ENCODE measurements around the gene RIOK2.

Gene RIOK2

DNA sequence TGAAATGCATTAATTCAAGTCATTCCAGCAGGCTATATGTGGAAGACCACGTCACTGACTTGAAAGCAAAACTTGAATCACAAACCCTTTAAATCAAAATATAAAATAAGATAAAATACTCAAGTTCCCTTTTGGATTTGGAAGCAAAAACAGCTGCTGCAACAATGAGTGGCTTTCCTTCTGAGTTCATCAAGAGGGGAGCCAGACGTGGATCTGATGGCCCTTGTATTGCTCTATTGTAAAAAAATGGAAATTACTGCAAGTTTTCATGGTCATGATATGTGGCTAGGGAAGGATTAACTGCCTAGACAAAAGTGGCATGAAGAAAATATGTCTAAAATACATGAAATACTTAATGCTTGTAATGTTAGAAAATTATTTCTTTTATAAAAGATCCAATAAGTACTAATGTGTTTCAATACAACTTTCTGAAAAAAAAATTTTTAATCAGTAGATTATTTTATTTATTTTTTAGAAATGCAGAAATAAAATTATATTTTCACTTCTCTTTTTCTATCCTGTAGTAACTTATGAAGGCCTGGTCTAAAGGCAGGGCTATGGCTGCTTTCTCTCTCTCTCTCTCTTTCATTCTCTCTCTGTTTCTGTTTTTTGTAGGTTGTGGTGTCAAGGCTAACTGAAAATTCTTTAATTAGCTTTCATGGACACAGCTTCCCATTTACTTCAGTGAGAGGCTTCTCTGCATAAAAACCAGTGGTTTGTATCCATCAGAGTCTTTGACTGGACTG, 64.6 kb downstream of the RIOK2 start:
- TF ChIP-seq, protein P1, sequence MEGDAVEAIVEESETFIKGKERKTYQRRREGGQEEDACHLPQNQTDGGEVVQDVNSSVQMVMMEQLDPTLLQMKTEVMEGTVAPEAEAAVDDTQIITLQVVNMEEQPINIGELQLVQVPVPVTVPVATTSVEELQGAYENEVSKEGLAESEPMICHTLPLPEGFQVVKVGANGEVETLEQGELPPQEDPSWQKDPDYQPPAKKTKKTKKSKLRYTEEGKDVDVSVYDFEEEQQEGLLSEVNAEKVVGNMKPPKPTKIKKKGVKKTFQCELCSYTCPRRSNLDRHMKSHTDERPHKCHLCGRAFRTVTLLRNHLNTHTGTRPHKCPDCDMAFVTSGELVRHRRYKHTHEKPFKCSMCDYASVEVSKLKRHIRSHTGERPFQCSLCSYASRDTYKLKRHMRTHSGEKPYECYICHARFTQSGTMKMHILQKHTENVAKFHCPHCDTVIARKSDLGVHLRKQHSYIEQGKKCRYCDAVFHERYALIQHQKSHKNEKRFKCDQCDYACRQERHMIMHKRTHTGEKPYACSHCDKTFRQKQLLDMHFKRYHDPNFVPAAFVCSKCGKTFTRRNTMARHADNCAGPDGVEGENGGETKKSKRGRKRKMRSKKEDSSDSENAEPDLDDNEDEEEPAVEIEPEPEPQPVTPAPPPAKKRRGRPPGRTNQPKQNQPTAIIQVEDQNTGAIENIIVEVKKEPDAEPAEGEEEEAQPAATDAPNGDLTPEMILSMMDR (IDR thresholded peaks at IDR 0.05), result no peak

DNA sequence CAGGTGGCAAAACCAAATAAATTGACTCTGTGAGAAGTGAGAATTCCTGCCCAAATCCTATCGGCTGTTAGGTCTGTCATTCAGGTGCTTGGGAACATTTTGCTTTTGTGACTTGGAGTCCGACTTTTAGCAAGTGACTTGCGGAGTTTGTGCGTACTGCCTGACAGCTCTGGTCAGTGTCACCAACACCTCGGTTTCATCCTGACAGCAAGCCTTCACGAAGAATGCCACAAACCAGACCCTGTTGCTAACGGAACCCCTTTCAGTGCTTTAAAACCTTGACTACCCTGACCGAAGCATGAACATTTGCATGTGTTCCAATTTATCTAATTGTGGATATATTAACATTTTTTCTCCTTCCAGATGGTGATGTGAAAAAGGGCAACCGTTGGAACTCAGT, 67.1 kb downstream of the RIOK2 start:
- TF ChIP-seq, protein P1 (IDR thresholded peaks at IDR 0.05), result no peak

DNA sequence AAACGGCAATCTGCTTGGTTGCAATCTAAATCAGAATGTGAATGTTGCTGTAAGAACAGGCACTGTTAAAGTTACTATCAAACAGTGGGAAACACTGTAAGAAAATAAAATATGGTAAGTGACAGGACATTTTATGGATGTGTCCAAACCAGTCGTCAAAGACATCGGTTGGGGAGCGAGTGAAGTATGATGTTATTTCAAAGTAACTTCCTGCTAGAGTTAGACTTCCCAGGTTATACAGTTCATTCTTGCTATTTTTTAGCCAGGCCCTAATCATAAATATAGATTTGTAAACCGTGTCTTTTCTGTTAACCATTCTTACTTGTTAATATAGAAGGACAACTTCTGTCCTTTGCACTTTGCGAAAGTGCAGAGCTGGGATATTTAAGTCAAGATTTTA, 70.8 kb downstream of the RIOK2 start:
- TF ChIP-seq, protein P1 (IDR thresholded peaks at IDR 0.05), result no peak

DNA sequence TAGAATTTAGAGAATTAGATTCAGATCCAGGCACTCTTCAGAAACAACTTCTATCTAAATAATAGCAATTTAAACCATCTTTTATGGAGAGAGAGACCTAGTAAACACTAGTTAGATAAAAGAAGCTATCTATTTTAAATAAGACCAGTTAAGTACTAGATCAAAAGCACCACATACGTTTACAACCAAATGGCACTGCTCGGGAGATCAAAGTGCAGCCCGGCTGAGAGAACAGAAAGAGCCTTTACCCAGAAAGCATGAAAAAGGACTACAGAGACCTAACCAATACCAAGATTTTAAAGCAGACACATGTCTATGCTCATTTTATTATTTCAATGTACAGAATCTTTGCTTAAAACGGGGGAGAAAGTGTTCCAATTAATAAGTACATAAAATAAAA, 71.4 kb downstream of the RIOK2 start:
- TF ChIP-seq, protein P1 (IDR thresholded peaks at IDR 0.05), result no peak

DNA sequence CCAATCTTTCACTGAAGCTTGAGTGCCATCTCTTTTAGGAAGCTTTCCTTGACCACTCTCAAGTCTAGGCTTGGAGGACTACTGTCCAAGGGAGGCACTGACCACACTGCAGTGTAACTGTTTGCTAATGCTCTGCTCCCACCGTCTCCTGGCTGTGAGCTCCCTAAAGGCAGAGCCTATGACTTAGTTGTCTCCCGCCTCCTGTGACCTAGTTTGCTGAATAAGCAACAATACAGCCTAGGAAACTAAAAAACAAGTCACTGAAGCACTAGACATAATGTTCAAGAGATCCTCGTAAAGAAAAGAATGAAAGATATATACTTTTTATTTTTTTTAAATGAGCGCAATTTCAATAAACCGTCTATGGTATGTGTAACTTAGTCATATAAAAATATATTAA, 72.0 kb downstream of the RIOK2 start:
- TF ChIP-seq, protein P1 (IDR thresholded peaks at IDR 0.05), result no peak

Measured in LNCAP (cell line).